ENCODE measurements around the gene PIP4K2C. TPM values are rescaled to one million over a fixed set of nuclear protein-coding genes. Genes with fewer than 3 reads are reported as not detected.

PIP4K2C gene
- total RNA-seq, 1 donor: 19.4 TPM

GRCh38 chr12:57548013-57548315, 43.0 kb upstream of the PIP4K2C start:
- TF ChIP-seq CTCF (IDR thresholded peaks at IDR 0.05; ENCODE audit: insufficient read depth, low read length): no peak
- H3K4me3 ChIP-seq (ENCODE audit: low read depth, low read length): no peak overlapping the region
- no peak for DNase-seq (ENCODE audit: low read depth)

- no peak for TF ChIP-seq CTCF (IDR thresholded peaks at IDR 0.05; ENCODE audit: insufficient read depth, low read length)
- no peak for DNase-seq (ENCODE audit: low read depth)
- H3K4me3 ChIP-seq (ENCODE audit: low read depth, low read length): no peak overlapping the region
These were observed 42.5 kb upstream of the PIP4K2C start for GRCh38 chr12:57548488-57548887.

- peak overlapping the region; percentile 62 for H3K4me3 ChIP-seq (ENCODE audit: low read depth, low read length)
- TF ChIP-seq CTCF (IDR thresholded peaks at IDR 0.05; ENCODE audit: insufficient read depth, low read length): no peak
- DNase-seq (ENCODE audit: low read depth): no peak
These were observed 41.6 kb upstream of the PIP4K2C start for GRCh38 chr12:57549203-57549908.

- no peak for DNase-seq (ENCODE audit: low read depth)
- peak within 1 kb of the TSS; percentile 62 for H3K4me3 ChIP-seq (ENCODE audit: low read depth, low read length)
- peak; percentile 5 for TF ChIP-seq CTCF (IDR thresholded peaks at IDR 0.05; ENCODE audit: insufficient read depth, low read length)
These were observed 40.9 kb upstream of the PIP4K2C start, which contains the start of gene KIF5A for GRCh38 chr12:57549909-57550640. KIF5A (plus strand) TSS chr12:57550044; CDS start chr12:57550272, 228 bp downstream.

GRCh38 chr12:57550641-57551549, 40.1 kb upstream of the PIP4K2C start:
- no peak for DNase-seq (ENCODE audit: low read depth)
- peak overlapping the region; percentile 62 for H3K4me3 ChIP-seq (ENCODE audit: low read depth, low read length)
- no peak for TF ChIP-seq CTCF (IDR thresholded peaks at IDR 0.05; ENCODE audit: insufficient read depth, low read length)

- no peak for TF ChIP-seq CTCF (IDR thresholded peaks at IDR 0.05; ENCODE audit: insufficient read depth, low read length)
- DNase-seq (ENCODE audit: low read depth): no peak
- no peak overlapping the region for H3K4me3 ChIP-seq (ENCODE audit: low read depth, low read length)
These were observed 39.2 kb upstream of the PIP4K2C start for GRCh38 chr12:57551637-57552305.

Measured in fibroblast of the aortic adventitia (primary cell).